Fibroblast of lung (primary cell): ENCODE data around the gene NOS1AP. TPM values are rescaled to one million over a fixed set of nuclear protein-coding genes. Genes with fewer than 3 reads are reported as not detected.
A peak's percentile ranks its signal among the peaks of the same experiment; 100 is the strongest.

Experiments used
- DNase-seq, 2 donors: peaks; one replicate each; pipeline versions ENCODE4 v3.0.0 to v3.0.0-alpha.2; 2010; ENCODE audit warnings: low read depth in 2 of 2
- H2AFZ ChIP-seq: 2 replicates; pipeline ENCODE4 v1.5.1; 2012; ENCODE audit warnings: low read length, control low read depth, inconsistent platforms
- H3K27ac ChIP-seq: 2 replicates; pipeline ENCODE4 v1.5.1; 2011; ENCODE audit warnings: low read length, control low read depth; ENCODE audit not compliant: insufficient read depth
- H3K27me3 ChIP-seq: 2 replicates; pipeline ENCODE4 v1.5.1; 2011; ENCODE audit warnings: mild to moderate bottlenecking, low read length; ENCODE audit not compliant: control insufficient read depth, insufficient read depth
- H3K36me3 ChIP-seq: 2 replicates; pipeline ENCODE4 v1.5.1; 2011; ENCODE audit warnings: low read length; ENCODE audit not compliant: control insufficient read depth, insufficient read depth
- H3K4me1 ChIP-seq: 2 replicates; pipeline ENCODE4 v1.5.1; 2011; ENCODE audit warnings: low read length; ENCODE audit not compliant: control insufficient read depth, insufficient read depth; ENCODE audit errors: extremely low read depth
- H3K4me2 ChIP-seq: 2 replicates; pipeline ENCODE4 v1.5.1; 2011; ENCODE audit warnings: low read length, control low read depth; ENCODE audit not compliant: insufficient read depth; ENCODE audit errors: extremely low read depth
- H3K4me3 ChIP-seq, 4 experiments: fragments of 200-600 bp in 1 of 4; sonication (generic) in 1 of 4; replicated peaks in 1 of 4; 2 replicates each; pipeline ENCODE4 v1.5.1; 2011 to 2016; ENCODE audit warnings: low read length in 4 of 4, low read depth in 3 of 4, mild to moderate bottlenecking in 3 of 4, control low read depth in 2 of 4, inconsistent platforms in 1 of 4, mixed read lengths in 1 of 4; ENCODE audit not compliant: insufficient read depth in 1 of 4; ENCODE audit errors: control extremely low read depth in 1 of 4
- H3K79me2 ChIP-seq: 2 replicates; pipeline ENCODE4 v1.5.1; 2012; ENCODE audit warnings: mild to moderate bottlenecking, low read length, inconsistent platforms; ENCODE audit not compliant: control insufficient read depth, insufficient read depth
- H3K9ac ChIP-seq: 2 replicates; pipeline ENCODE4 v1.5.1; 2011; ENCODE audit warnings: mild to moderate bottlenecking, low read length, control low read depth; ENCODE audit not compliant: insufficient read depth
- H3K9me3 ChIP-seq: 2 replicates; pipeline ENCODE4 v1.5.1; 2012; ENCODE audit warnings: low read depth, low read length; ENCODE audit not compliant: control insufficient read depth, insufficient read depth
- H4K20me1 ChIP-seq: 2 replicates; pipeline ENCODE4 v1.5.1; 2011; ENCODE audit warnings: low read length; ENCODE audit not compliant: control insufficient read depth, insufficient read depth; ENCODE audit errors: extremely low read depth
- CTCF ChIP-seq, 2 donors: IDR thresholded peaks in 1 of 2; conservative IDR thresholded peaks in 1 of 2; 1 replicate in 1 of 2; 2 replicates in 1 of 2; pipeline ENCODE4 v1.5.1; 2011 to 2012; ENCODE audit warnings: low read length in 2 of 2, control low read depth in 1 of 2, inconsistent platforms in 1 of 2, low read depth in 1 of 2, mild to moderate bottlenecking in 1 of 2
- EZH2 ChIP-seq: IDR thresholded peaks from 2 replicates; pipeline ENCODE4 v1.5.1; 2012; ENCODE audit warnings: low read length, control low read depth, mild to moderate bottlenecking; ENCODE audit errors: missing control alignments
- polyA plus RNA-seq, 2 donors: library from polyadenylated mRNA; depleted of rRNA in 1 of 2; stranded (reverse) in 1 of 2; unstranded in 1 of 2; fragments of >200 nt; gene quantifications; 2 replicates each; pipeline ENCODE4 v1.2.1, GENCODE V29; 2011 to 2012; ENCODE audit warnings: missing spikeins in 1 of 2
- total RNA-seq: library from RNA; depleted of rRNA; stranded (reverse); fragments of >200 nt; gene quantifications from 2 replicates; pipeline ENCODE4 v1.2.1, GENCODE V29; 2014

The NOS1AP gene
- total and polyA plus RNA-seq, 2 donors (not counting 1 experiment from before 2014, with no cell fraction given), result 0.14 to 0.17 TPM

GRCh38 chr1:162412002-162412401 lies 342.5 kb downstream of the NOS1AP start, which contains the start of gene SH2D1B:
Gene SH2D1B, minus strand, starts transcription at chr1:162412136. Its CDS starts 120 bp downstream, at chr1:162412016.
- no peak within 1 kb of the TSS for H3K4me2 ChIP-seq

GRCh38 chr1:162416215-162416614 lies 346.7 kb downstream of the NOS1AP start:
- H3K9ac ChIP-seq, result no peak overlapping the region
- H3K4me3 ChIP-seq, result no peak overlapping the region
- H3K27me3 ChIP-seq, result no peaks in the 10 kb centered on the region
- H3K79me2 ChIP-seq, result no peaks in the 10 kb centered on the region
- H3K4me1 ChIP-seq, result no peaks in the 10 kb centered on the region
- no peaks in the 10 kb centered on the region for H3K9me3 ChIP-seq
- no peak overlapping the region for H3K4me2 ChIP-seq
- H3K27ac ChIP-seq, result no peak overlapping the region
- H4K20me1 ChIP-seq, result no peaks in the 10 kb centered on the region
- no peaks in the 10 kb centered on the region for H3K36me3 ChIP-seq
- no peak overlapping the region for H2AFZ ChIP-seq
- no peak for TF ChIP-seq CTCF (conservative IDR thresholded peaks at IDR 0.05 in 1 of 2, IDR thresholded peaks at IDR 0.05 in 1 of 2; ENCODE audit: low read depth in 1 of 2, low read length in 2 of 2)
- no peak for TF ChIP-seq EZH2
- no peak for DNase-seq

More at GRCh38 chr1:162412002-162412401, 342.5 kb downstream of the NOS1AP start, which contains the start of gene SH2D1B:
- no peak within 1 kb of the TSS for H3K9ac ChIP-seq
- no peak within 1 kb of the TSS for H3K4me3 ChIP-seq
- TF ChIP-seq CTCF (conservative IDR thresholded peaks at IDR 0.05 in 1 of 2, IDR thresholded peaks at IDR 0.05 in 1 of 2; ENCODE audit: low read depth in 1 of 2, low read length in 2 of 2) (no peak), EZH2 (no peak)
- no peaks in the 10 kb centered on the region for H3K4me1 ChIP-seq
- no peaks in the 10 kb centered on the region for H4K20me1 ChIP-seq
- no peak within 1 kb of the TSS for H2AFZ ChIP-seq
- DNase-seq, result peak in 1 of 2 donors; percentile 52
- H3K9me3 ChIP-seq, result no peaks in the 10 kb centered on the region
- no peaks in the 10 kb centered on the region for H3K79me2 ChIP-seq
- no peaks in the 10 kb centered on the region for H3K27me3 ChIP-seq
- H3K27ac ChIP-seq, result no peak within 1 kb of the TSS
- no peaks in the 10 kb centered on the region for H3K36me3 ChIP-seq

GRCh38 chr1:162416909-162417308 lies 347.4 kb downstream of the NOS1AP start:
- no peaks in the 10 kb centered on the region for H3K4me1 ChIP-seq
- H3K27me3 ChIP-seq, result no peaks in the 10 kb centered on the region
- H3K9me3 ChIP-seq, result no peaks in the 10 kb centered on the region
- no peak overlapping the region for H3K4me3 ChIP-seq
- no peak for TF ChIP-seq EZH2
- no peak for TF ChIP-seq CTCF (conservative IDR thresholded peaks at IDR 0.05 in 1 of 2, IDR thresholded peaks at IDR 0.05 in 1 of 2; ENCODE audit: low read depth in 1 of 2, low read length in 2 of 2)
- no peaks in the 10 kb centered on the region for H3K79me2 ChIP-seq
- H3K27ac ChIP-seq, result no peak overlapping the region
- no peak overlapping the region for H3K9ac ChIP-seq
- H4K20me1 ChIP-seq, result no peaks in the 10 kb centered on the region
- no peak overlapping the region for H3K4me2 ChIP-seq
- no peaks in the 10 kb centered on the region for H3K36me3 ChIP-seq
- no peak overlapping the region for H2AFZ ChIP-seq
- DNase-seq, result no peak
